ENCODE results near the gene EFNA2.

DNA sequence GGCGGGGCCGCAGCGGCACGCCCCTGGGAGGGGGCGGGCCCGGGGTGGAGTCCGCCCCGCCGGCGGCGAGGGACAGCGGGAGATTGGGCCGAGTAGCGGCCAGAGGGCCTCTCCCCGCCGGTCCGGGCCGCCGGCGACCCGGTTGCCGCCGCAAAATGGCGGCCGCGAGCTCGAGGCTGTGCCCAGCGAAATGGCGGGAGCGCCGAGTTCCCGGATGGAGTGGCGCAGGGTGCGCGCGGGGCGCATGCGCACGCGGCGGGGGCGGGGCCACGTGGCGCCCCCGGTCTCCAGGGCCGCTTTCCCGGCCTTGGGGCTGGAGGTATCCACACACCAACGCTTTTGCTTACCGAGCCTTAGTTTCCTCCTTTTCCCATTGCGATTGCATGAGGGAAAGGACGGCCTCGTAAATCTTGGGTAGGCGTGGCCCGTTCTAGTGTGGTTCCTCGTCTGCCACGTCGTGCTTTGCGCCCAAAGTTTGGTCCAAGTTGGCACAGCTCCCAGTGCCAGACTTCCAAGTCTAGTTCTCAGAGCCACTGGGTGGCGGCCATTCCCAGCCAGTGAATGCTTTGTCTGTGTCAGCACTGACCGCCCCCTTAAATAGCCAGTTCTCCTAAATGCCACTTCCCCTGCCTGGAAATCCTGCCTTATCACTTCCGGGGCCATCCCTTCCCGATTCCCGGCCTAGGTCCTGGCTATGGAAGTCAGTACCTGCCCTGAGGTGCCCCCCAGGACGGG lies 16.0 kb upstream of the EFNA2 start:
- TF ChIP-seq, protein P1, sequence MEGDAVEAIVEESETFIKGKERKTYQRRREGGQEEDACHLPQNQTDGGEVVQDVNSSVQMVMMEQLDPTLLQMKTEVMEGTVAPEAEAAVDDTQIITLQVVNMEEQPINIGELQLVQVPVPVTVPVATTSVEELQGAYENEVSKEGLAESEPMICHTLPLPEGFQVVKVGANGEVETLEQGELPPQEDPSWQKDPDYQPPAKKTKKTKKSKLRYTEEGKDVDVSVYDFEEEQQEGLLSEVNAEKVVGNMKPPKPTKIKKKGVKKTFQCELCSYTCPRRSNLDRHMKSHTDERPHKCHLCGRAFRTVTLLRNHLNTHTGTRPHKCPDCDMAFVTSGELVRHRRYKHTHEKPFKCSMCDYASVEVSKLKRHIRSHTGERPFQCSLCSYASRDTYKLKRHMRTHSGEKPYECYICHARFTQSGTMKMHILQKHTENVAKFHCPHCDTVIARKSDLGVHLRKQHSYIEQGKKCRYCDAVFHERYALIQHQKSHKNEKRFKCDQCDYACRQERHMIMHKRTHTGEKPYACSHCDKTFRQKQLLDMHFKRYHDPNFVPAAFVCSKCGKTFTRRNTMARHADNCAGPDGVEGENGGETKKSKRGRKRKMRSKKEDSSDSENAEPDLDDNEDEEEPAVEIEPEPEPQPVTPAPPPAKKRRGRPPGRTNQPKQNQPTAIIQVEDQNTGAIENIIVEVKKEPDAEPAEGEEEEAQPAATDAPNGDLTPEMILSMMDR (IDR thresholded peaks at IDR 0.05), result no peak
- TF ChIP-seq POLR2A (IDR thresholded peaks at IDR 0.05; ENCODE audit: low read length) (no peak), NR3C1 (IDR thresholded peaks at IDR 0.05) (no peak)

Data from A549 (cell line).